HG02973 (cell line): Measurements from ENCODE around the gene SGTA.
"Not testable (repeated sequence)": the region's sequence is repeated elsewhere in the genome, so short reads cannot be mapped to it uniquely, and the experiment has no call there.

ENCODE experiments used
- ATAC-seq: cut with Tn5 transposase; IDR thresholded peaks from one replicate; pipeline ENCODE4 v1.9.1; 2021; ENCODE audit warnings: moderate library complexity; ENCODE audit not compliant: unreplicated experiment

Gene SGTA, protein sequence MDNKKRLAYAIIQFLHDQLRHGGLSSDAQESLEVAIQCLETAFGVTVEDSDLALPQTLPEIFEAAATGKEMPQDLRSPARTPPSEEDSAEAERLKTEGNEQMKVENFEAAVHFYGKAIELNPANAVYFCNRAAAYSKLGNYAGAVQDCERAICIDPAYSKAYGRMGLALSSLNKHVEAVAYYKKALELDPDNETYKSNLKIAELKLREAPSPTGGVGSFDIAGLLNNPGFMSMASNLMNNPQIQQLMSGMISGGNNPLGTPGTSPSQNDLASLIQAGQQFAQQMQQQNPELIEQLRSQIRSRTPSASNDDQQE

GRCh38 chr19:2782936-2783780, at the start of gene SGTA:
Gene SGTA (minus strand): TSS chr19:2783273. CDS start chr19:2769068, 14,205 bp downstream.
- peak; percentile 71 for ATAC-seq

GRCh38 chr19:2827840-2828489, 44.9 kb upstream of the SGTA start:
- ATAC-seq = no peak

- ATAC-seq = no peak
Observed at GRCh38 chr19:2827022-2827421, 43.9 kb upstream of the SGTA start.

DNA sequence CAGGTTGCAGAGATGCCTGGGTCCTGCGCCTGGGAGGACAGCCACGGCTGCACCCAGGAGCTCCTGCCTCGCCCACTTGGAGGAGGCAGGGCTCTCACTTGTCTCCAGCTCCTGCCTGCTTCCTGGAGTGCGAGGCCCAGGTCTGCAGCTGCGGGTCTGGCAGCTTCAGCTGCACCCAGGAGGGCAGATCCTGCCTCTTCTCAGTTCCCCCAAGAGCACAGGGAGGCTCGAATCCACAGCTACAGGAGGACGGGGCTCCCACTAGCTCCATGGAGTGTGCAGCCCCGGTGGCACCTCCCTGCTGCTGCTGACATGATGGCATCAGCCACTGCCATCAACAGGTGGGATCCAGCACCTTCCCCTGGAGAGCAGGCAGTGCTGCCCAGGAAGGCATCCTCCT, 41.1 kb upstream of the SGTA start:
- no peak for ATAC-seq

DNA sequence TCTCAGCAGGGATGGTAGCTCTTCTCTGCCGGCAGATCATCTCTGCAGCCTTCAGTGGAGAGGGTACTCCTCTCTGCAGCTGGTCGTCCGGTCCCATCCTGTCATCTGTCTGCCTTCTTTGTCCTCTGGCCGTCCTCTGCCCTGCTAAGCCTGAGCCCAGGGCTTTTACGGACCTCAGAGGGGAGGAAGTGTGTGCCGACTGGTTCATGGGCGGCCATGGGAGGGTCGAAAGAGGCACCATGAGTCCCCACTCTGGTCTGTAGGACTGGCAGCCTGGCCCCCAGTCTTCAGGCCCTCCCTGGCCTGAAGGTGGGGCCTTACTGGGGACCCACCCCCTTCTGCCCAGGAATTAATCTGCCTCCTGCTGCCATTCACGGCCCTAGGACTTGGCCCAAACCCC, 40.6 kb upstream of the SGTA start:
- no peak for ATAC-seq

- no peak for ATAC-seq
Observed at GRCh38 chr19:2822846-2823245, 39.8 kb upstream of the SGTA start.

DNA sequence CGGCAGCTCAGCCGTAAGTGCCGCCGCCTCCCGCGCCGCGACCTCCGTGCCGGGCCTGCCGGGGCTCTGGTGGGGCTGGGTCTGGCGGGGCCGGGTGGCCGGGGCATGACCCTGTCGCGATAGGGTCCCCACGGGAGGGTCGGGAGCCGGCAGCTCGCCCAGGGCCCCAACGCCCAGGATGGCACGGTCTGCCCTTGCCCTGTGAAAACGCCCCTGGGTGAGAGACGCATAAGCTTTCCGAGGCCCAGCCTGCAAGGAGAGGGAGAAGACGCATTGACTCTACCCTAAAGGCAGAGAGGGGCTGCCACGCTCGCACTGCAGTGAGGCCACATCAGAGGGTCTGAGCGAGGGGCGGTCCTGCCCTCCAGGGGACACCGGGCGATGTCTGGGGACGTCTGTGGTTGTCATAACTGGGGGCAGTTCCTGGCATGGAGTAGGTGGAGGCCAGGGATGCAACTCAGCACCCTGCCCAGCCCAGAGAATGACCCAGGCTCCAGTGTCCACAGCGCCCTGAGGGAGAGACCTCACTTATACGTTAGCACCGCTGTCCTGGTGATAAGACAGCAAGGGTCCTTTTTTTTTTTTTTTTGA, 37.1 kb upstream of the SGTA start:
- no peak for ATAC-seq

- ATAC-seq = peak; percentile 81
Observed at GRCh38 chr19:2819540-2820111, 36.6 kb upstream of the SGTA start, which contains the start of gene ZNF554. Gene ZNF554 (plus strand): TSS chr19:2819868. CDS start chr19:2820072, 204 bp downstream.

- not testable (repeated sequence) for ATAC-seq
Observed at GRCh38 chr19:2817237-2817829, 34.3 kb upstream of the SGTA start.

DNA sequence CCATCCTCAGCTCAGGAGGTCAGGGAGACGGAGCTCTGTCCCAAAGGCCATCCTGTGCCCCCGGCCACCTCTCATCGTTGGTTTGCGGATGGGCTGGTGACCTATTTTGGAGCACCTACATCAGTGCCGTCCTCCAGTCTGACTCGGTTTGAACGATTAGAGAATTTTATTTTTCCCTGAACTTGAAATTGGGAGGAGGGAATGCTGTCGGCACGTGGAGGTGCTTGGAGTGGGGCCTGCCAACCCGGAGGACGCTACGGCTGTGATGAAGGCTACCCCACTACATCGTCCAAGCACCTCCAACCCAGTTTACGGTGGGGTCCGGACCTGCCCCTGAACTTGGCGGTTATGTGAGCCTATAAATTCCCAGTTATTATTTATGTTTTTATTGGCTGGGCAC, 33.6 kb upstream of the SGTA start:
- ATAC-seq = no peak

DNA sequence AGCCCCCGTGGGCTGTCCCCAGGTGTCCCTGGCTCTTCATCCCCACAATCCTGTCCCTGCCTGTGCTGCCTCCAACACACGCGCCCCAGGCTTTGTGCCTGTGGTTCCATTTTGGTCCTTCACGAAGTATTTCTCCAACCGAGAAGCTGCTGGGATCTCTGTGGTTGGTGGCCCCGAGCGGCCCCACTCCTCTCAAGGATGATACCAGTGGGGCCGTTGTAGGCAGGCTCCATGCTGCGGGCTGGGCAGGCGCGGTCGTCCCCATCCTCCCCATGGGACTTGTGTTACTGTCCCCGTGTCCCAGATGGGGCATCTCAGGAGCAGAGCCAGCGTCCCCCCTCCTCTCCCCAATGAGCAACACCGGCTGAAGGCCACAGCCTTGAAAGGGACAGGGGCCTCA, 32.9 kb upstream of the SGTA start:
- no peak for ATAC-seq

GRCh38 chr19:2815191-2815614, 32.1 kb upstream of the SGTA start:
- ATAC-seq = no peak

DNA sequence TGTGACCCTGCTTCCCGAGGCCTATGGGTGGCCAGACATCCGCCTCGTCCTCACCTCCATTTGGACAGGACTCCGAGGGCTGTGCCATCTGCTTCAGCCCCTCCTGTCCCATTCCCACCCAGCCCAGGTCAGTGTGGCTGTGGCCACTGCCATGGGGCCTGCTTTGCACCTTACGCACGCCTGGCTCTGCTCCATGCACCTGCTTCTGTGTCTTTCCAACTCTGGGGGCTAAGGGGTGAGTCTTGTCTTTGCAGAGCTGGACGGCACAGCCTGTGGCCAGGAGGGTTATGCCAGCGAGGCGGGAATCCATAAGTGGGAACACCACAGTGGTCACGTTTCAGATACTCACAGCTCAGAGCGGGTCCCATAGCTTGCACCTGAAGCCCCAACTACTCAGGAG, 31.4 kb upstream of the SGTA start:
- ATAC-seq = no peak

DNA sequence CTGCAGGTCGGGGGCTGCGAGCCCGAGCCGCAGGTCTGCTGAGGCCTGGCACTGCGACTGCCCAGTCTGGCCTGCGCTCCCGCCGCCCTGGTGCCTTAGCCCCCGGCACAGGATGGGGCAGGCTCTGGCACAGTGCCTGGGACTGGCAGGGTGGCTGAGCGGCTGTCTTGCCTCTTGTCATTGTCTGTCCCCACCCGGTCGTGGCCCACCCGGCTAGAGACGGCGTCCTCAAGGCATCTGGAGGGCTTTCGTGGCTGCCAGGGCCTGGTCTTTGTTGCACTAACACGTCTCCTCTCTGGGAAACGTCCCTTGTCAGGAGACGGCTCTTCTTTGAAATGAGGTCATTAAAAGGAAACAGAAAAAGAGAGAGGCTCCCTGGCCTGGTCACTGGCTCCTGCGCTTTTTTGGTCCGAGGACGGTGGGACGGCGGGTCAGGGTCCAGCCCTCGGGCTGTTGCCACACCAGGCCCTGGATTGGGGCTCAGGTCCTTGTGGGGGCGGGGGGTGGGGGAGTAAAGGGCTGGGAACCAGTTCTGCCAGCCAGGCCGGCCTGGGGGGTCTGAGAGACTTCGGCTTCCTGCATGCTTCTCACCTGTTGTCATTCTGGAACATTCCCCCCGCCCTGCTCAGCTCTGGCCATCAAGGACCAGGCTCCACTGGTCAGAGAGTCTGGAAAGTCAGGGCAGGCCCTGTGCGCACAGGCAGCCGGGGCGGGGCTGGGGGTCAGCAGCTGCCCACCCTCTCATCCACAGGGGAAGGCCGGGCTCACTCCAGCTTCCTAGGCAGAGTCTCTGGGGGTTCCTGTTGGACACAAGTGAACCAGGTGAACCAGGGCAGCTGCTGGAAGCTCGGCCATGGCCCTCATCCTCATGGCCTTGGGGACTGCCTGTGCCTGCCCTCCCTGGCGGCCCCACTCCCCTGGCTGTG, 30.4 kb upstream of the SGTA start:
- ATAC-seq = no peak

GRCh38 chr19:2812414-2813234, 29.6 kb upstream of the SGTA start:
- ATAC-seq = no peak

DNA sequence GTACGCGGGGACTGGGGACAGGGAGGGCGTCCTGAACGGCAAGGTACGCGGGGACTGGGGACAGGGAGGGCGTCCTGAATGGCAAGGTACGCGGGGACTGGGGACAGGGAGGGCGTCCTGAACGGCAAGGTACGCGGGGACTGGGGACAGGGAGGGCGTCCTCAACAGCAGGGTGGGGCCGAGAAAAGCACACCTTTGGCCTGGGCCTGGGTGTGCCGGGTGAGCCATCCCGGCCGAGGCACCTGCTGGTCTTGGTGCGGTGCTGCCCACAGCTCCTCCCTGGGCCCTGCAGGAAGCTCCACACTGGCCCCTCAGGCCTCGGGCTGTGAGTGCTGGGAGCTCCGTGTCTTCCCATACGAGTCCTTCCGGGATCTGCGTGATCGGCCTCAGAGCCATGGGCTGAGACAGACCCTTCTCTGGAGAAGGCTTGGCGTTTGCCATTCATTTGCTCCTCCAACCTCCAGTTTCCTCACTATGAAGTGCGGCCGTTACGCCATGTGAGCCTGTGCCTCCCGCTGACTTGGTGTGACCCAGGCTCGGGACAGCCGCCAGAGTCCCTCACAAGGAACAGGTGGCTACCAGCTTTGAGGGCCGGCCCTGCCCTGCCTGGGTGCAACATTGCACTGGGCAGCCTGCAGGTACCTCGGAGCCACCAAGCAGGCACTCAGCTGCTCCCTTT, 28.8 kb upstream of the SGTA start:
- no peak for ATAC-seq

DNA sequence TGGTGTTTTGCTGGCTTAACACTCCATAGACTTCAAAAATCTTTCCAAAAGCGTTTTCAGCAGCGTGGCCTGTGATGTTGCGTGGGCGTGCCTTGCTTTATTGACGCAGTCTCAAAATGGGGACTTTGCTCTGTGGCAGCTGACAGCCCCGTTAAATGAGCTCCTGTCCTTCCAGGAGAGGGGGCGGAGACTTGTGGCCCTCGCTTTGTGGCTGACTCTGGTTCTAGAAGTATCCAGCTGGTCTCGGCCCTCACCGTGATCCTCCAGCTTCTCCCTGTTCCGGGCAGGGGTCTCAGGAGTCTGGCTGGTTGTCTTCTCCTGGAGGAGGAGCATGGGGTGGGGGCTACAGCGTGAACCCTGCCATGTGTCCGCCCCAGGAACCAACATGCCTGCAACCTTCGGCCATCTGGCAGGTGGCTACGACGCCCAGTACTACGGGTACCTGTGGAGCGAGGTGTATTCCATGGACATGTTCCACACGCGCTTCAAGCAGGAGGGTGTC, 28.2 kb upstream of the SGTA start:
- ATAC-seq = no peak
